Neural cell (in vitro differentiated cells): ENCODE measurements around the gene CHST1. TPM values are rescaled to one million over a fixed set of nuclear protein-coding genes. Genes with fewer than 3 reads are reported as not detected.

Source experiments
- H2AFZ ChIP-seq: fragments of 200-600, 300-800 bp; sonication (generic), shearing (Covaris generic); 2 replicates; pipeline ENCODE4 v1.6.0; 2014; ENCODE audit warnings: low read depth, mild to moderate bottlenecking, antibody characterized with exemption, low read length, moderate library complexity
- H3F3A ChIP-seq: fragments of 200-600 bp; shearing (Covaris generic); 2 replicates; pipeline ENCODE4 v1.6.1; 2016; ENCODE audit warnings: mild to moderate bottlenecking, moderate library complexity, mixed read lengths, antibody characterized with exemption, low read length; ENCODE audit not compliant: insufficient read depth, poor library complexity, severe bottlenecking
- H3K27ac ChIP-seq: fragments of 200-600, 300-800 bp; sonication (generic), shearing (Covaris generic); 2 replicates; pipeline ENCODE4 v1.5.1; 2014; ENCODE audit warnings: mild to moderate bottlenecking, low read length, moderate library complexity
- H3K27me3 ChIP-seq: fragments of 300-800, 200-600 bp; sonication (generic), shearing (Covaris generic); 2 replicates; pipeline ENCODE4 v1.6.0; 2014; ENCODE audit warnings: mild to moderate bottlenecking, low read depth, low read length, moderate library complexity; ENCODE audit not compliant: insufficient read depth
- H3K36me3 ChIP-seq: fragments of 300-800, 200-600 bp; sonication (generic), shearing (Covaris generic); 2 replicates; pipeline ENCODE4 v1.5.1; 2014; ENCODE audit warnings: mild to moderate bottlenecking, antibody characterized with exemption, low read length, moderate library complexity; ENCODE audit not compliant: insufficient read depth
- H3K4me2 ChIP-seq: fragments of 300-800, 200-600 bp; sonication (generic), shearing (Covaris generic); 2 replicates; pipeline ENCODE4 v1.6.0; 2014; ENCODE audit warnings: mild to moderate bottlenecking, low read length
- H3K4me3 ChIP-seq: fragments of 300-800, 200-600 bp; sonication (generic), shearing (Covaris generic); 2 replicates; pipeline ENCODE4 v1.5.1; 2014; ENCODE audit warnings: mild to moderate bottlenecking, low read length, moderate library complexity
- H3K79me2 ChIP-seq: fragments of 200-600 bp; shearing (Covaris generic); replicated peaks from 2 replicates; pipeline ENCODE4 v1.6.0; 2014; ENCODE audit warnings: mild to moderate bottlenecking, low read length, moderate library complexity; ENCODE audit not compliant: insufficient read depth
- H3K9ac ChIP-seq: fragments of 300-800, 200-600 bp; sonication (generic), shearing (Covaris generic); 2 replicates; pipeline ENCODE4 v1.6.1; 2016; ENCODE audit warnings: mild to moderate bottlenecking, low read length, mixed read lengths
- H3K9me2 ChIP-seq: fragments of 200-600 bp; shearing (Covaris generic); 2 replicates; pipeline ENCODE4 v1.6.1; 2016; ENCODE audit warnings: mild to moderate bottlenecking, low read length, mixed read lengths; ENCODE audit not compliant: insufficient read depth
- H3K9me3 ChIP-seq: fragments of 200-600, 300-800 bp; sonication (generic), shearing (Covaris generic); 2 replicates; pipeline ENCODE4 v1.6.1; 2016; ENCODE audit warnings: mild to moderate bottlenecking, mixed run types, low read length, moderate library complexity, mixed read lengths
- H4K20me1 ChIP-seq: fragments of 200-600 bp; shearing (Covaris generic); 2 replicates; pipeline ENCODE4 v1.6.1; 2016; ENCODE audit warnings: mild to moderate bottlenecking, mixed run types; ENCODE audit not compliant: insufficient read depth
- CTCF ChIP-seq: fragments of 450-650 bp; IDR thresholded peaks from 2 replicates; pipeline ENCODE4 v1.5.1; 2014; ENCODE audit warnings: antibody characterized with exemption, mild to moderate bottlenecking, moderate library complexity; ENCODE audit not compliant: poor library complexity, severe bottlenecking
- EP300 ChIP-seq: fragments of 450-650 bp; conservative IDR thresholded peaks from 2 replicates; pipeline ENCODE4 v1.6.1; 2014; ENCODE audit warnings: antibody characterized with exemption, mild to moderate bottlenecking, moderate library complexity; ENCODE audit not compliant: poor library complexity, severe bottlenecking
- EZH2 ChIP-seq: fragments of 200-600, 300-800 bp; shearing (Covaris generic), sonication (generic); IDR thresholded peaks from 2 replicates; pipeline ENCODE4 v1.6.1; 2014; ENCODE audit warnings: antibody characterized with exemption, low read length, borderline replicate concordance, mild to moderate bottlenecking; ENCODE audit not compliant: insufficient read depth, poor library complexity, severe bottlenecking
- MXI1 ChIP-seq: fragments of 450-650 bp; conservative IDR thresholded peaks from 2 replicates; pipeline ENCODE4 v1.6.1; 2014; ENCODE audit warnings: antibody characterized with exemption, mild to moderate bottlenecking; ENCODE audit not compliant: poor library complexity, severe bottlenecking
- POLR2AphosphoS5 ChIP-seq: IDR thresholded peaks from 2 replicates; pipeline ENCODE4 v1.6.1; 2012
- RAD21 ChIP-seq: fragments of 450-650 bp; conservative IDR thresholded peaks from 2 replicates; pipeline ENCODE4 v1.6.1; 2014; ENCODE audit warnings: antibody characterized with exemption, mild to moderate bottlenecking, moderate library complexity
- REST ChIP-seq: IDR thresholded peaks from 2 replicates; pipeline ENCODE4 v1.6.1; 2012; ENCODE audit warnings: borderline replicate concordance
- SMC3 ChIP-seq: fragments of 450-650 bp; conservative IDR thresholded peaks from 2 replicates; pipeline ENCODE4 v1.6.1; 2014; ENCODE audit warnings: antibody characterized with exemption, mild to moderate bottlenecking, moderate library complexity; ENCODE audit not compliant: poor library complexity
- TAF1 ChIP-seq: IDR thresholded peaks from 2 replicates; pipeline ENCODE4 v1.6.1; 2012; ENCODE audit warnings: low read depth
- polyA plus RNA-seq: library from polyadenylated mRNA; depleted of rRNA; stranded (reverse); fragments of >200 nt; gene quantifications from 2 replicates; pipeline ENCODE4 v1.2.3, GENCODE V29; 2014

CHST1 gene
- polyA plus RNA-seq, 1 donor from 2014 or later = 16.2 TPM

GRCh38 chr11:45615182-45615792 lies 50.1 kb downstream of the CHST1 start:
- Histone ChIP-seq H3K4me3 (no peak overlapping the region), H3K27ac (no peak overlapping the region), H3K27me3 (no peaks in the 10 kb centered on the region), H2AFZ (no peak overlapping the region), H4K20me1 (no peaks in the 10 kb centered on the region), H3K4me2 (no peak overlapping the region), H3K9ac (no peak overlapping the region), H3F3A (no peaks in the 10 kb centered on the region), H3K79me2 (no peaks in the 10 kb centered on the region), H3K9me3 (no peaks in the 10 kb centered on the region), H3K9me2 (no peaks in the 10 kb centered on the region), H3K36me3 (no peaks in the 10 kb centered on the region)
- TF ChIP-seq RAD21 = no peak

GRCh38 chr11:45614196-45614828 lies 51.1 kb downstream of the CHST1 start:
- H3F3A ChIP-seq = no peaks in the 10 kb centered on the region
- H3K9ac ChIP-seq = no peak overlapping the region
- H3K27me3 ChIP-seq = no peaks in the 10 kb centered on the region
- TF ChIP-seq POLR2AphosphoS5 = no peak
- no peaks in the 10 kb centered on the region for H3K79me2 ChIP-seq
- H3K36me3 ChIP-seq = no peaks in the 10 kb centered on the region
- H3K9me2 ChIP-seq = no peaks in the 10 kb centered on the region
- no peak overlapping the region for H3K4me2 ChIP-seq
- no peak overlapping the region for H2AFZ ChIP-seq
- no peak overlapping the region for H3K4me3 ChIP-seq
- no peaks in the 10 kb centered on the region for H3K9me3 ChIP-seq
- no peak overlapping the region for H3K27ac ChIP-seq
- H4K20me1 ChIP-seq = no peaks in the 10 kb centered on the region

- Histone ChIP-seq H3K27ac (no peak overlapping the region), H3K27me3 (no peaks in the 10 kb centered on the region), H2AFZ (no peak overlapping the region), H3K79me2 (no peaks in the 10 kb centered on the region), H3K36me3 (no peaks in the 10 kb centered on the region), H3K4me3 (no peak overlapping the region), H4K20me1 (no peaks in the 10 kb centered on the region), H3K9me3 (no peaks in the 10 kb centered on the region), H3K4me2 (no peak overlapping the region), H3K9ac (no peak overlapping the region), H3K9me2 (no peaks in the 10 kb centered on the region), H3F3A (no peaks in the 10 kb centered on the region)
- TF ChIP-seq RAD21 = no peak
- no peak for TF ChIP-seq EP300
- no peak for TF ChIP-seq MXI1
- no peak for TF ChIP-seq TAF1
- TF ChIP-seq CTCF = no peak
- no peak for TF ChIP-seq POLR2AphosphoS5
- no peak for TF ChIP-seq EZH2
- TF ChIP-seq SMC3 = no peak
- TF ChIP-seq REST = no peak
These were observed 54.8 kb downstream of the CHST1 start for GRCh38 chr11:45610627-45611026.
